K562 (cell line): ENCODE results near the gene DGCR8. TPM values are rescaled to one million over a fixed set of nuclear protein-coding genes. Genes with fewer than 3 reads are reported as not detected.

ENCODE experiments used
- CTCF ChIP-seq, 3 experiments: IDR thresholded peaks in 2 of 3; conservative IDR thresholded peaks in 1 of 3; 2 replicates each; pipeline ENCODE4 v1.5.1; 2011 to 2012; ENCODE audit warnings: low read length in 3 of 3, mild to moderate bottlenecking in 3 of 3, control low read depth in 2 of 3, improper control_type of control experiment in 1 of 3, inconsistent platforms in 1 of 3, low read depth in 1 of 3, mixed read lengths in 1 of 3, moderate library complexity in 1 of 3; ENCODE audit not compliant: insufficient read depth in 2 of 3
- DIDO1 ChIP-seq: fragments of 450-650 bp; IDR thresholded peaks from 2 replicates; pipeline ENCODE4 v1.6.1; 2016; ENCODE audit warnings: low read depth, missing biosample characterization, missing genetic modification characterization
- HDAC6 ChIP-seq: IDR thresholded peaks from 2 replicates; pipeline ENCODE4 v1.6.1; 2012; ENCODE audit warnings: low read depth, mild to moderate bottlenecking, control low read depth, inconsistent platforms, low read length, moderate library complexity
- HNRNPK ChIP-seq: fragments of 200-400 bp; formaldehyde crosslinking; IDR thresholded peaks from one replicate; pipeline ENCODE4 v1.6.1; 2018; ENCODE audit warnings: mild to moderate bottlenecking, low read depth, low read length; ENCODE audit not compliant: poor library complexity, severe bottlenecking
- IRF1 ChIP-seq: sonication (generic); formaldehyde crosslinking; IDR thresholded peaks from 2 replicates; pipeline ENCODE4 v1.8.0; 2022; ENCODE audit warnings: missing genetic modification reagents, mild to moderate bottlenecking, borderline replicate concordance
- KLF13 ChIP-seq: fragments of 450-650 bp; IDR thresholded peaks from 2 replicates; pipeline ENCODE4 v1.6.1; 2016; ENCODE audit warnings: missing genetic modification characterization, low read depth, mild to moderate bottlenecking, missing compliant biosample characterization, moderate library complexity, borderline replicate concordance
- MCM2 ChIP-seq: fragments of 450-650 bp; IDR thresholded peaks from 2 replicates; pipeline ENCODE4 v1.6.1; 2017; ENCODE audit warnings: low read depth, mild to moderate bottlenecking
- MECOM ChIP-seq: fragments of 250-450 bp; sonication (Bioruptor Pico); IDR thresholded peaks from 2 replicates; pipeline ENCODE4 v1.8.0; 2022; ENCODE audit warnings: inconsistent platforms
- MEF2D ChIP-seq: conservative IDR thresholded peaks from 2 replicates; pipeline ENCODE4 v1.6.1; 2016; ENCODE audit warnings: low read depth, missing genetic modification characterization, missing compliant biosample characterization
- NR2F6 ChIP-seq: fragments of 450-650 bp; formaldehyde crosslinking; IDR thresholded peaks from 2 replicates; pipeline ENCODE4 v1.4.0; 2020; ENCODE audit warnings: mild to moderate bottlenecking
- POLR2B ChIP-seq: fragments of 450-650 bp; IDR thresholded peaks from 2 replicates; pipeline ENCODE4 v1.6.1; 2018; ENCODE audit warnings: low read depth; ENCODE audit not compliant: partially characterized antibody
- RBM14 ChIP-seq: fragments of 200-400 bp; formaldehyde crosslinking; IDR thresholded peaks from 2 replicates; pipeline ENCODE4 v1.6.1; 2018; ENCODE audit warnings: low read depth, mild to moderate bottlenecking, low read length, moderate library complexity, borderline replicate concordance; ENCODE audit not compliant: insufficient read depth
- RNF2 ChIP-seq: sonication (generic); IDR thresholded peaks from 2 replicates; pipeline ENCODE4 v1.6.1; 2016
- SMAD4 ChIP-seq: fragments of 250-450 bp; sonication (Bioruptor Pico); conservative IDR thresholded peaks from 2 replicates; pipeline ENCODE4 v1.8.0; 2021; ENCODE audit warnings: inconsistent platforms, mild to moderate bottlenecking, moderate library complexity
- TSC22D4 ChIP-seq: fragments of 450-650 bp; IDR thresholded peaks from 2 replicates; pipeline ENCODE4 v1.6.1; 2016; ENCODE audit warnings: missing genetic modification characterization, missing biosample characterization, control low read depth
- ZBTB17 ChIP-seq: fragments of 450-650 bp; formaldehyde crosslinking; IDR thresholded peaks from 2 replicates; pipeline ENCODE4 v1.4.0; 2020; ENCODE audit warnings: mild to moderate bottlenecking
- ZEB2 ChIP-seq: fragments of 450-650 bp; IDR thresholded peaks from 2 replicates; pipeline ENCODE4 v1.6.1; 2016
- ZNF184 ChIP-seq: sonication (generic); formaldehyde crosslinking; IDR thresholded peaks from 2 replicates; pipeline ENCODE4 v1.5.0; 2020; ENCODE audit warnings: missing genetic modification reagents
- ZNF23 ChIP-seq: fragments of 250-450 bp; sonication (Bioruptor Pico); IDR thresholded peaks from 2 replicates; pipeline ENCODE4 v1.4.0; 2020; ENCODE audit warnings: mild to moderate bottlenecking
- polyA plus RNA-seq, 8 experiments: library from polyadenylated mRNA; depleted of rRNA in 4 of 8; stranded (reverse) in 5 of 8; unstranded in 3 of 8; fragments of >200 nt; fragmentation: Nextera tagmentation in 2 of 8; fragmentation: Illumina TruSeq in 1 of 8; extraction: Ambion mirVana in 2 of 8; extraction: Trizol in 1 of 8; gene quantifications; 2 replicates each; pipeline versions ENCODE4 v1.2.1 to v1.2.3, GENCODE V29; 2011 to 2014; ENCODE audit warnings: inconsistent platforms in 1 of 8, missing spikeins in 1 of 8
- total RNA-seq, 7 experiments: library from RNA; depleted of rRNA in 6 of 7; stranded (reverse); fragments of >200 nt in 6 of 7; fragmentation: Illumina TruSeq in 2 of 7; extraction: Trizol in 2 of 7; gene quantifications; 2 replicates each; pipeline versions ENCODE4 v1.2.1 to v1.2.3, GENCODE V29; 2011 to 2021; ENCODE audit warnings: low replicate concordance in 1 of 7
- TF ChIP-seq, protein P1 (sequence below), 3 experiments: fragments of 200-800 bp in 1 of 3; fragments of 250-450 bp in 1 of 3; fragments of 450-650 bp in 1 of 3; sonication (Bioruptor Pico) in 1 of 3; sonication (Bioruptor generic) in 1 of 3; formaldehyde crosslinking in 1 of 3; IDR thresholded peaks; 2 replicates each; pipeline versions ENCODE4 v1.6.1 to v1.8.0; 2016 to 2022; ENCODE audit warnings: mild to moderate bottlenecking in 2 of 3, missing genetic modification characterization in 2 of 3, missing compliant biosample characterization in 1 of 3, moderate library complexity in 1 of 3
- TF ChIP-seq, protein P2 (sequence below), 2 experiments: fragments of 450-650 bp in 1 of 2; sonication (generic) in 1 of 2; formaldehyde crosslinking in 1 of 2; IDR thresholded peaks in 1 of 2; conservative IDR thresholded peaks in 1 of 2; 2 replicates each; pipeline versions ENCODE4 v1.6.1 to v1.8.1; 2016 to 2023; ENCODE audit warnings: mild to moderate bottlenecking in 2 of 2, moderate library complexity in 2 of 2, inconsistent platforms in 1 of 2, missing genetic modification reagents in 1 of 2

DGCR8 gene
- total and polyA plus RNA-seq, 9 of the 15 experiments (the other 6 are each of a cell fraction or from before 2014, with no cell fraction given), result 5.9 to 144 (median 80.1) TPM

DNA sequence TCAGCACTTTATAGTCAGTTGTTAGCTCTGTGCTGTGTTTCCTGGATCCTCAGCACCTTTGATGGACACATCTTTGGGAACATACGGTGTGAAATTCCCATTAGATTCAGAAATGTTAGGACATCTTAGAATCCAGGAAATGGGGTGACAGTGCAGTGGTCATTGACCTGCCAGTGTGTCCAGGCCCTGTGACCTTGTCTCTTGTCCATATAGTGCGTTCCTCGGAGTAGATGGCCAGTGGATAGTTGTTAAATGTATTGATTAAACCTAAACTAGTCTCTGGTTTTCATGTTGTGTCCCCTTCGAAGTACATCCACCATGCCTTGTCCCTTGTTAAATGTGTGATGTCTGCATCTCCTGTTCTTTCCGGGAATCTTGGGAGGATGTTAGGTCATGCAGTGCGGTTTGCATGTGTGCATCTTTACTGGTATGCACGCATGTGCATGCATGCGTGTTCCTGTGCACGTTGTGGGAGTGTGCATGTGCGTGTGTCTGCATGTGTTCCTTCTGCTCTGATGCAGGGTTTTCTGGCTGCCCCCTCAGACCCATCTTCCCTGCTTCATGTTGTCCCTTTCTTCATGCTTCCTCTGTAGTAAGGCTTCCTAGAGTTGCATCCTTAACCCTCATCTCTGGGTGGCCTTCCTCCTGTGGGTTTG lies 4.0 kb downstream of the DGCR8 start (continued):
- TF ChIP-seq, protein P1, sequence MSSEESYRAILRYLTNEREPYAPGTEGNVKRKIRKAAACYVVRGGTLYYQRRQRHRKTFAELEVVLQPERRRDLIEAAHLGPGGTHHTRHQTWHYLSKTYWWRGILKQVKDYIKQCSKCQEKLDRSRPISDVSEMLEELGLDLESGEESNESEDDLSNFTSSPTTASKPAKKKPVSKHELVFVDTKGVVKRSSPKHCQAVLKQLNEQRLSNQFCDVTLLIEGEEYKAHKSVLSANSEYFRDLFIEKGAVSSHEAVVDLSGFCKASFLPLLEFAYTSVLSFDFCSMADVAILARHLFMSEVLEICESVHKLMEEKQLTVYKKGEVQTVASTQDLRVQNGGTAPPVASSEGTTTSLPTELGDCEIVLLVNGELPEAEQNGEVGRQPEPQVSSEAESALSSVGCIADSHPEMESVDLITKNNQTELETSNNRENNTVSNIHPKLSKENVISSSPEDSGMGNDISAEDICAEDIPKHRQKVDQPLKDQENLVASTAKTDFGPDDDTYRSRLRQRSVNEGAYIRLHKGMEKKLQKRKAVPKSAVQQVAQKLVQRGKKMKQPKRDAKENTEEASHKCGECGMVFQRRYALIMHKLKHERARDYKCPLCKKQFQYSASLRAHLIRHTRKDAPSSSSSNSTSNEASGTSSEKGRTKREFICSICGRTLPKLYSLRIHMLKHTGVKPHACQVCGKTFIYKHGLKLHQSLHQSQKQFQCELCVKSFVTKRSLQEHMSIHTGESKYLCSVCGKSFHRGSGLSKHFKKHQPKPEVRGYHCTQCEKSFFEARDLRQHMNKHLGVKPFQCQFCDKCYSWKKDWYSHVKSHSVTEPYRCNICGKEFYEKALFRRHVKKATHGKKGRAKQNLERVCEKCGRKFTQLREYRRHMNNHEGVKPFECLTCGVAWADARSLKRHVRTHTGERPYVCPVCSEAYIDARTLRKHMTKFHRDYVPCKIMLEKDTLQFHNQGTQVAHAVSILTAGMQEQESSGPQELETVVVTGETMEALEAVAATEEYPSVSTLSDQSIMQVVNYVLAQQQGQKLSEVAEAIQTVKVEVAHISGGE (CRISPR knock-in tag; IDR thresholded peaks at IDR 0.05), result no peak
- TF ChIP-seq CTCF (IDR thresholded peaks at IDR 0.05 in 2 of 3, conservative IDR thresholded peaks at IDR 0.05 in 1 of 3; ENCODE audit: insufficient read depth in 2 of 3, low read depth in 1 of 3, low read length in 3 of 3), result no peak; a peak in 1 of 6 replicates
- TF ChIP-seq KLF13 (tag), result no peak
- TF ChIP-seq MEF2D (tag), result 0 out of 2 replicates have a peak, but pooled peaks have one; percentile 21
- no peak for TF ChIP-seq IRF1
- TF ChIP-seq HNRNPK, result no peak
- TF ChIP-seq HDAC6, result 0 out of 2 replicates have a peak, but pooled peaks have one; percentile 67
- TF ChIP-seq ZEB2, result no peak
- TF ChIP-seq TSC22D4 (tag), result no peak
- TF ChIP-seq ZNF23, result no peak
- TF ChIP-seq POLR2B, result no peak
- TF ChIP-seq NR2F6 (CRISPR knock-in tag), result 0 out of 2 replicates have a peak, but pooled peaks have one; percentile 75
- TF ChIP-seq RNF2, result no peak
- TF ChIP-seq, protein P2, sequence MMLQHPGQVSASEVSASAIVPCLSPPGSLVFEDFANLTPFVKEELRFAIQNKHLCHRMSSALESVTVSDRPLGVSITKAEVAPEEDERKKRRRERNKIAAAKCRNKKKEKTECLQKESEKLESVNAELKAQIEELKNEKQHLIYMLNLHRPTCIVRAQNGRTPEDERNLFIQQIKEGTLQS (IDR thresholded peaks at IDR 0.05), result no peak
- TF ChIP-seq, protein P2 (CRISPR knock-in tag; conservative IDR thresholded peaks at IDR 0.05), result no peak
- no peak for TF ChIP-seq SMAD4
- no peak for TF ChIP-seq MCM2
- no peak for TF ChIP-seq RBM14
- TF ChIP-seq MECOM (CRISPR knock-in tag), result no peak
- no peak for TF ChIP-seq DIDO1
- TF ChIP-seq ZBTB17 (CRISPR knock-in tag), result no peak
- TF ChIP-seq ZNF184, result no peak
